GM18505 (cell line): ENCODE data around the gene RBM42.

ENCODE experiments used
- ATAC-seq: cut with Tn5 transposase; IDR thresholded peaks from one replicate; pipeline ENCODE4 v1.9.1; 2021; ENCODE audit not compliant: unreplicated experiment
- POLR2A ChIP-seq: IDR thresholded peaks from 4 replicates; pipeline ENCODE4 v1.6.1; 2011; ENCODE audit warnings: borderline replicate concordance; ENCODE audit not compliant: insufficient read depth, insufficient read length; ENCODE audit errors: extremely low read depth

RBM42 gene

DNA sequence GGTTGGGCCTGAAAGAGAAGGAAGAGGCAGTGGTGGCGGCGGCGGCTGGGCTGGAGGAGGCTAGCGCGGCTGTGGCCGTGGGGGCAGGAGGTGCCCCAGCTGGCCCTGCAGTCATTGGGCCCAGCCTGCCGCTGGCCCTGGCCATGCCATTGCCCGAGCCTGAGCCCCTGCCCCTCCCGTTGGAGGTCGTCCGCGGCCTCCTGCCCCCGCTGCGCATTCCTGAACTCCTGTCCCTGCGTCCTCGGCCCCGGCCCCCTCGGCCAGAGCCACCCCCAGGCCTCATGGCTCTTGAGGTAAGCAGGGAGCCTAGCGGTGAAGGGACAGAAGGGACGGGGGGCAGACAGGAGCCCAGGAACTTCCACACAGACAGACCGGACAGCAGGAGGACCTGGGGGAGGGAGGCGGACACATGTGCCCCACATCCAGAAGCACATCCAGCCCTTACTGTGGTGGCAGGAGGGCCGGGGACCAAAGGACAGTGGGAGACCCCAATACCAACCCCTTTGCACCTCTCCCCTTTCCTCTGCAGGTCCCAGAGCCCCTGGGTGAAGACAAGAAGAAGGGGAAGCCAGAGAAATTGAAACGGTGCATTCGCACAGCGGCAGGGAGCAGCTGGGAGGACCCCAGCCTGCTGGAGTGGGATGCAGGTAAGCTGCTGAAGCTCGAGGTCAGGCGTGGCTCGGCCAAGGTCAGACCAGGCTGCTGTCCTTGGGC is 5.0 kb downstream of the RBM42 start:
- no peak for ATAC-seq
- TF ChIP-seq POLR2A, result no peak

DNA sequence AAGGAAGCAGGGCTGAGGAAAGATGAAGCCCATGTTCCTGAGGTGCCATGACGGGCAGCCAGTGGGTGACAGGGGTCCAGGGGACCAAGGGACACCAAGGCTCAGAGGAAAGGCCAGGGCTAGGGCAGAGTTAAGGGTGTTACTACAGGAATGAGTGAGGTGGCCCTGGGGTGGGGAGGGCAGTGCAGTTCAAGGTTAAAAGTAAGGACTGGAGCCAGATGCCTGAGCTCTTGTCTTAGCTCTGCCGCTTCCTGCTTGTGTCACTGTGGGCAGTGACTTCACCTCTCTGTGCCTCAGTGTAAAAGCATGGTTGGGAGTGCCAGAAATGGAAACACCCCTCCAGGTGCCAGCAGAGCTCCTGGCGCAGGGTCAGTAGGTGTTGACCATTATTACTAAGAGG is 7.8 kb downstream of the RBM42 start:
- no peak for ATAC-seq
- no peak for TF ChIP-seq POLR2A

DNA sequence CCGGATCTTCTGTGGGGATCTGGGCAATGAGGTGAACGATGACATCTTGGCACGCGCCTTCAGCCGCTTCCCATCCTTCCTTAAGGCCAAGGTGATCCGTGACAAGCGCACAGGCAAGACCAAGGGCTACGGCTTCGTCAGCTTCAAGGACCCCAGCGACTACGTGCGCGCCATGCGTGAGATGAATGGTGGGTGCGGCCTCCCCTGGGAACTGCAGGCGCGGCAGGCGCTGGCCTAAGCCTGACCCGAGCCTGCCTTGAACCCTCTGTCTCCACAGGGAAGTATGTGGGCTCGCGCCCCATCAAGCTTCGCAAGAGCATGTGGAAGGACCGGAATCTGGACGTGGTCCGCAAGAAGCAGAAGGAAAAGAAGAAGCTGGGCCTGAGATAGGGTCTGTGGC is 8.3 kb downstream of the RBM42 start:
- ATAC-seq, result no peak
- no peak for TF ChIP-seq POLR2A

DNA sequence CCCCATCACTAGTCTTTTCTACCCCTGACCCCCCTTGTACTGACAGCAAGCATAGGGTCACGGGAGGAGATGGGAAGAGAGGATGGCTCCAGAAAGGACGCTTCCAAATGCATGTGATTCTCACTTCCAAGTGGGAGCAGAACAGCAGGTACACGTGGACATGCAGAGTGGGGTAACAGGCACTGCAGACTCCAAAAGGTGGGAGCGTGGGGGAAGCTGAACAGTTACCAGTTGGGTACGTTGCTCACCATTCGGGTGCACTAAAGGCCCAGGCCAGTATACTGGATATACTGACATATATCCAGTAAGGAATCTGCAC is 10.4 kb downstream of the RBM42 start:
- TF ChIP-seq POLR2A, result no peak
- no peak for ATAC-seq

DNA sequence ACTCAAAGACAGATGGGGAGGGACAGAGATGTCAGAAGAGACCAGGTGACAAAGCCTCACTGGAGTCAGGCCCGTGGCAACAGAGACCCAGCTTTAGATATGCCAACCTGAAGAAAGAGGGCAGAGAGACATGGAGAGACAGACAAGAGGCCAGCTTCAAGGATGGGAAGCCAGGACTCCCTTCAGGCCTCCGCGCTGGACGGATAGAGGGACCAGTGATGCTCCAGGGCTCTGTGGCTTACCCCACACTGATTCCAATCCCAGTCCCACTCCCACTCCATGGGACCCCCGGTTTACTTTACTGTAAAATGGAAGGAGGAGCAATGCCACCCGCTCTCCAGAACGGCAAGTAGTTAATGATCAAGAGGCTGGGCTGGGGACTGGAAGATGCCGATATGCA is 11.0 kb downstream of the RBM42 start:
- ATAC-seq, result no peak
- TF ChIP-seq POLR2A, result no peak

DNA sequence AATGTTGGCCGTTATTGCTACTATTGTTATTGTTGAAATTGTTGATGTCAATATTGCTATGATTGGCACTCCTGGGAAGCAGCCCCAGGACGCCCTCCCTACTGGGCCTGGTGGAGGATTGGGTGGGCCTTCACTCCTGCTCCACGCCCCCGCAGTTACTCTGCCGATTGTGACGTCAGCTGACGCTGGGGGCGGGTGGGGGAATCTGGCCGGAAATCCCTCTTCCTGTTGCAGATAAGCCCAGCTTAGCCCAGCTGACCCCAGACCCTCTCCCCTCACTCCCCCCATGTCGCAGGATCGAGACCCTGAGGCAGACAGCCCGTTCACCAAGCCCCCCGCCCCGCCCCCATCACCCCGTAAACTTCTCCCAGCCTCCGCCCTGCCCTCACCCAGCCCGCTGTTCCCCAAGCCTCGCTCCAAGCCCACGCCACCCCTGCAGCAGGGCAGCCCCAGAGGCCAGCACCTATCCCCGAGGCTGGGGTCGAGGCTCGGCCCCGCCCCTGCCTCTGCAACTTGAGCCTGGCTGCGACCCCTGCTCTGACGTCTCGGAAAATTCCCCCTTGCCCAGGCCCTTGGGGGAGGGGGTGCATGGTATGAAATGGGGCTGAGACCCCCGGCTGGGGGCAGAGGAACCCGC is 12.8 kb downstream of the RBM42 start, which contains the start of gene ETV2:
Gene ETV2, plus strand, starts transcription at position 231 of the 637 bp plus-strand sequence. CDS start 716 bp downstream, outside the sequence.
- TF ChIP-seq POLR2A, result no peak
- ATAC-seq, result no peak

DNA sequence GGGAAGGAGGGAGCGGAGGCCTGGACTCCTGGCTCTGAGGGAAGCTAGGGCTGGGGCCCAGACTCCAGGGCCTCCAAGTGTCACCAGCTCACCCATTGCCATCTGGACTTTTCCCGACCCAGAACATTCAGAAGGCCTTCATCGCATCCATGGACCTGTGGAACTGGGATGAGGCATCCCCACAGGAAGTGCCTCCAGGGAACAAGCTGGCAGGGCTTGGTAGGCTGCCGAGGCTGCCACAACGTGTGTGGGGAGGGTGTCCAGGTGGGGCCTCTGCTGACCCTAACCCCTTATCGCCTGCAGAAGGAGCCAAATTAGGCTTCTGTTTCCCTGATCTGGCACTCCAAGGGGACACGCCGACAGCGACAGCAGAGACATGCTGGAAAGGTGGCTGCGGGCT is 13.5 kb downstream of the RBM42 start:
- no peak for TF ChIP-seq POLR2A
- no peak for ATAC-seq

DNA sequence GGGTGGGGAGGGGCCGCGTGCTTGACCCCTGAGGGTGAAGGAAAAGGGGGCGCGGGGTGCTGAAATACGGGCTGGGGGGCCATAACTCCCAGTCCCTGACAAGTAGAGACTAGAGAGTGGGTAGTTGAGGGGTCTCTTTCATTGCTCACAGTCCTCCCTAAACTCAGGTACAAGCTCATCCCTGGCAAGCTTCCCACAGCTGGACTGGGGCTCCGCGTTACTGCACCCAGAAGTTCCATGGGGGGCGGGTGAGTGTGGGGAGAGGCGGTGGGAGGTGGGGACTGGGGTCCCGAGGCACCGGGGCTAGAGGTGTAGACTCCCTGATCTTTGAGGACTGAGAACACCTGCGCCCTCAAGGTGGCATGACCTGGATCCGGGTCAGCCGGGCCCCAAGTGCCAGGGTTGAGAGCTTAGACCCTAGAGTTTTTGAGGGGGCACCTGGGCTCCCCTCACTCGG is 14.0 kb downstream of the RBM42 start:
- TF ChIP-seq POLR2A, result no peak
- no peak for ATAC-seq

DNA sequence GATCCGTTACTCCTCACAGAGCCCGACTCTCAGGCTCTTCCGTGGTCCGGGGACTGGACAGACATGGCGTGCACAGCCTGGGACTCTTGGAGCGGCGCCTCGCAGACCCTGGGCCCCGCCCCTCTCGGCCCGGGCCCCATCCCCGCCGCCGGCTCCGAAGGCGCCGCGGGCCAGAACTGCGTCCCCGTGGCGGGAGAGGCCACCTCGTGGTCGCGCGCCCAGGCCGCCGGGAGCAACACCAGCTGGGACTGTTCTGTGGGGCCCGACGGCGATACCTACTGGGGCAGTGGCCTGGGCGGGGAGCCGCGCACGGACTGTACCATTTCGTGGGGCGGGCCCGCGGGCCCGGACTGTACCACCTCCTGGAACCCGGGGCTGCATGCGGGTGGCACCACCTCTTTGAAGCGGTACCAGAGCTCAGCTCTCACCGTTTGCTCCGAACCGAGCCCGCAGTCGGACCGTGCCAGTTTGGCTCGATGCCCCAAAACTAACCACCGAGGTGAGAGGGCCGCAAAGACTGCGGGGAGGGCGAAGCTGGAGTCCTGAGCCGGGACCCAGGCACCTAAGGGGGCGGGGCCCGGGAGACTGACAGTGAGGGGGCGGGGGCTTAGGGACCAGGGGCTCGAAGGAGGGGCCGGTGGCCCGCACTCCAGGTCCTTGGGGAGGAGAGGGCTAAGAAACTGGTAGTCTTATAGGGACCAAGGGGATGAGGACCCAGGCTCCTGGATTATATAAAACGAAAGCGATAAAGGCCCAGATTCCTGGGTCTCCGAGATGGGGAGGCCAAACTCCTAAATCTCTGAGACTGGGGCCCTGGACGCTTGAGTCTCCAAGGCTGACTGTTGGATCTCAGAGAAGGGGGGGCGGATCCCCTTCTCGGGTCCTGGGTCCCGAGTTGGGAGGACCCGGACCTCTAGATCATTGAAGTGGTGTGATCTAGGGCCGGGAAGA is 14.7 kb downstream of the RBM42 start:
- peak; percentile 92 for TF ChIP-seq POLR2A
- peak; percentile 42 for ATAC-seq

DNA sequence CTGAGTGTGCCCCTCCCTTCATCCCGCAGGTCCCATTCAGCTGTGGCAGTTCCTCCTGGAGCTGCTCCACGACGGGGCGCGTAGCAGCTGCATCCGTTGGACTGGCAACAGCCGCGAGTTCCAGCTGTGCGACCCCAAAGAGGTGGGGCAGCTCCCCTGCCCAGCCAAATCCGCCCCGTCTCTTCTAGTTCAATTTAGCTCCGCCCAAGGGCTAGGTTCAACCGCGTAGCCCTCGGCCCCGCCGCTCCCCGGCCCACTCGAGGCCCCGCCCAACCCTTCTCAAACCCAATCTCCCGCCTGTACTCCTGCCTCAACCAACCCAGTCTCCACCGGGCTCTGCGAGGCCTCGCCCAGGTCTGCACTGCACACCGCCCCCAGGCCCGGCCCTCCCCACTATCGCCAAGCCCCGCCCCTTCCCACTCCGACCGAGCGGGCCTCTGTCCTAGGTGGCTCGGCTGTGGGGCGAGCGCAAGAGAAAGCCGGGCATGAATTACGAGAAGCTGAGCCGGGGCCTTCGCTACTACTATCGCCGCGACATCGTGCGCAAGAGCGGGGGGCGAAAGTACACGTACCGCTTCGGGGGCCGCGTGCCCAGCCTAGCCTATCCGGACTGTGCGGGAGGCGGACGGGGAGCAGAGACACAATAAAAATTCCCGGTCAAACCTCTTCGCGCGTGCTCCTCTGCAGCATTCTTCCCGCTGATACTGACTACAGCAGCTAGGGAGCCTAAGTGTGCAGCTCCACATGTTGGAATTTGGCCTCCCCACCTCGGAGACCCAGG is 15.6 kb downstream of the RBM42 start:
- peak; percentile 30 for TF ChIP-seq POLR2A
- ATAC-seq, result peak; percentile 69

DNA sequence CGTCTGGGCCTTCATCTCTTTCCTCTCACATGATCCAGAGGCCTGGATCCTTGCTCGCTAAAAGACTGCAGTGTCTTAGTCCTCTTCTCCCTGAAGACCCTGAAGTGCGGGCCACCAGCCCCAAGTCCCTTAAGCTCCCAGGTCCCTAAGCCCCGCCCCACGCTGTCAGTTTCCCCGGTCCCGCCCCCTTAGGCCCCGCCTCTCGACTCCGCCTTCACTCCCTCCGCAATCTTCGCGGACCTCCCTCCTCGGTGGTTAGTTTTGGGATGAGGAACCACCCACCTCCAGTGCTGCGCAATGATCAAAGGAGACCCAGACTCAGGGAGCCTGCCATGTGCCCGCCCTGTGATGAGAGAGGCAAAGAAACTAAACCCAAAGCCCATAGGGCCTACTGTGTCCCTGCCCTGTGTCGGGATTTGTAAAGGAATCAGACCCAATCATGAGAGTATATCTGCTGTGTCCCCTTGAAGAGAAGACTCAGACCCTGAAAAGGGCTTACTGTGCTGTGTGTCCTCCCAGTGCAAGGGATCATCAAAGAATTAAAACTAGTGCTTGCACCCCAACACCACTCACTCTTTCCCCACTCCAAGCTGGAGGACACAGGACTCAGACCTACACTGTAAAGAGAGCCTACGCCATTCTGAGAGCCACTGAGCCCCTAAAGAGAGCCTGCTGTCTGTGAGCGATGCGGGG is 16.3 kb downstream of the RBM42 start:
- no peak for TF ChIP-seq POLR2A
- no peak for ATAC-seq

DNA sequence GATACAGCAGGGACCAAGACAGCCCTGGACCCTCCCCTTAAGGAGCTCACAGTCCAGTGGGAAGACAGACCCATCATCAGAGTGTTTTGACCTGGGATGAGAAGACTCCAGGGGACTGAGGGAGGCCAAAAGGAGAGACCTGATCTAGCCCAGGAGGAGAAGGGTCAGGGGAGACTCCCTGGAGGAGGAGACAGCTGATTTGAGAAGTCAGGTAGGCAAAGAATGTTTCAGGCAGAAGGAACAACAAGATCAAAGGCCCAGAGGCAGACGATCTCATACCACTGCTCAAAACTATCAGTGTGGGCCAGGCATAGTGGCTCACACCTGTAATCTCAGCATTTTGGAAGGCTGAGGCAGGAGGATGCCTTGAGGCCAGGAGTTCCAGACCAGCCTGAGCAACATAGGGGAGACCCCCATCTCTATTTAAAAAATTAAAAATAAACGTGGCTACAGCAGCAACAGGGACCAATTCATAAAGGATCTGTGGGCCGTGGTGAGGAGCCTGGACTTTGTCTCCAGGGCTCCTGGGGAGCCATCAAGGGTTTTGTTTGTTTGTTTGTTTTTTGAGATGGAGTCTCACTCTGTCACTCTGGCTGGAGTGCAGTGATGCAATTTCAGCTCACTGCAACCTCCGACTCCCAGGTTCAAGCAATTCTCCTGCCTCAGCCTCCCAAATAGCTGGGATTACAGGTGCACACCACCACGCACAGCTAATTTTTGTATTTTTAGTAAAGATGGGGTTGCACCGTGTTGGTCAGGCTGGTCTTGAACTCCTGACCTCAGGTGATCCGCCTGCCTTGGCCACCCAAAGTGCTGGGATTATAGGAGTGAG is 17.1 kb downstream of the RBM42 start:
- ATAC-seq, result no peak
- TF ChIP-seq POLR2A, result no peak
